Measurements from ENCODE around the gene LLGL2.
A peak's percentile ranks its signal among the peaks of the same experiment; 100 is the strongest.
"Not testable (repeated sequence)": the region's sequence is repeated elsewhere in the genome, so short reads cannot be mapped to it uniquely, and the experiment has no call there.

The LLGL2 gene

DNA sequence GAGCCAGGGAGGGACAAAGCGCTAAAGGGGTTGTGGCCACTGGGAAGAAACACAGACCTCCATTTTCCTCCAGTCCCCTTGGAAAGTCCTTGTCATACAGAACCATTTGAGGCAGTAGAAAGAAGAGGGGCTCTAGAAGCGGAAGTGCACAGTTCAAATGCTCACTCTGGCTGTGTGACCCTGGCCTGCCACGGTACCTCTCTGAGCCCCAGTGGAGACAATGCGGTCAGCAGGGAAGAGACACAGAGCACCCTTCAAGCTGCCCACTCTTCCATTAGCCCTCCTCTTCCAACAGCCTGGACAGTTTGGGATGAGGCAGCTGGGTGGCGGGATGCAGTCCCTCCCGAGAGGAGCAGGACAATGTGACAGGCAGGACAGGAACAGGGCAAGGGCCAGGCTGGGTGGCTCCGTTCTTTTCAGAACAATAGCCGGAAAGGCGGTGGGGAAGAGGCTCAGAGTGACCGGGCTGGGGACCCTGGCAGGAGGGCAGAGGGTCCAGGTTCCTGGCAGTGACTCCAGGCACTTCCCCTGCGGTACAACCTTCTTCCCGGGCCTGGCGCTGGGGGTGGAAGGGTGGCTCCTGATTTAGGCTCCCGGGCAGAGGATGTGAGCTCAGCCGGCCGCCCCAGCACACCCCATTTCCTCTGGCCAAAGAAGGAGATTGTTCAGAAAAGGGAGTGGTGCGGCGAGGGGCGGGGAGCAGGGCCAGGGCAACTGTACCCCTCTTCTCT is 15.8 kb upstream of the LLGL2 start:
- DNase-seq, result no peak

GRCh38 chr17:75511270-75511609 is 14.3 kb upstream of the LLGL2 start:
- no peak for DNase-seq

- no peak for DNase-seq
Observed at GRCh38 chr17:75511610-75512575, 13.6 kb upstream of the LLGL2 start.

DNA sequence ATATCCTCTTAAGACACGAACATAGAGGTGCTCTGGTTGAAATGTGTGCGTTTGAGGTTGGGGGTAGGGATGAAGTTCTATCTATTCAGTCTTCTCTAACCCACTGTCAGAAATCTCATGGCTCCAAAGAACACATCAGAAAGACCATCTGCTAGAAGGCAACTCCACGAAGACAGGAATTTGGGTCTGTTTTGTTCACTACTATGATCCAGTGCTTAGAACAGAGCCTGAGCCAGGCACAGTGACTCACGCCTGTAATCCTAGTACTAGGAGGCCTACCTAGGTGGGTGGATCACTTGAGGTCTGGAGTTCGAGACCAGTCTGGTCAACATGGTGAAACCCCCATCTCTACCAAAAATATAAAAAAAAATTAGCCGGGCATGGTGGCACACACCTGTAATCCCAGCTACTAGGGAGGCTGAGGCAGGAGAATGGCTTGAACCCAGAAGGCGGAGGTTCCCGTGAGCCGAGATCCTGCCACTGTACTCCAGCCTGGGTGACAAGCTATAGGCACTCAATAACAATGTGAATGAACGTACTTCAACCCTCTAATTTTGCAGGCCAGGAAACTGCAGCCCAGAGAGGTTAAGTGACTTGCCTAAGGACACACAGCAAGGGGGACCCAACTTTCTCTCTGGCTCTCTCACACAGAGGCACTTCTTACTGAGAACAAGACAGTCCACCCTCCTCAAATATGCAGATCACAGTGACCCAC is 12.4 kb upstream of the LLGL2 start:
- no peak for DNase-seq

DNA sequence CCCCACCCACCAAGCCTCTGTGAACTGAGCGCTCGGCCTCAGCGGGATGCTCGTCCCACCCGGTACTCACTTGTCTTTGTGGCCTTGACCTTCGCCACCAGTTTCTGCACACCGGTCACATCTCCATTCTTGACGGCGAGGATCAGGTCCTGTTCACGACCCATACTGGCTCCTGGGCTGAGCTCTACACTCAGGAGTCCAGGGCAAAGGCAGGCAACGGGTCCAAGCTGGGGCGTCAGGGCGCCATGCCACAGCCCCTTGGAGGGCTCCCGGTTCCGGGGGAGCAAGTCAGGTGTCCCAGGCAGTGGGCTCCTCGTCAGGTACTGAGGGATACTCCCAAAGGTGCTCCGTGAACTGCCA is 11.9 kb upstream of the LLGL2 start:
- no peak for DNase-seq

GRCh38 chr17:75514299-75514918 is 11.1 kb upstream of the LLGL2 start:
- DNase-seq, result no peak

- no peak for DNase-seq
Observed at GRCh38 chr17:75514919-75515495, 10.5 kb upstream of the LLGL2 start.

GRCh38 chr17:75515496-75516254 is 9.8 kb upstream of the LLGL2 start, which contains the start of gene CASKIN2:
CASKIN2 (minus strand) TSS chr17:75515537; CDS start chr17:75513804, 1,733 bp downstream.
- peak; percentile 96 for DNase-seq

GRCh38 chr17:75516255-75516618 is 9.3 kb upstream of the LLGL2 start, which contains the start of gene TSEN54:
TSEN54 (plus strand) TSS chr17:75516528; CDS start chr17:75516561, 33 bp downstream.
- peak; percentile 89 for DNase-seq

DNA sequence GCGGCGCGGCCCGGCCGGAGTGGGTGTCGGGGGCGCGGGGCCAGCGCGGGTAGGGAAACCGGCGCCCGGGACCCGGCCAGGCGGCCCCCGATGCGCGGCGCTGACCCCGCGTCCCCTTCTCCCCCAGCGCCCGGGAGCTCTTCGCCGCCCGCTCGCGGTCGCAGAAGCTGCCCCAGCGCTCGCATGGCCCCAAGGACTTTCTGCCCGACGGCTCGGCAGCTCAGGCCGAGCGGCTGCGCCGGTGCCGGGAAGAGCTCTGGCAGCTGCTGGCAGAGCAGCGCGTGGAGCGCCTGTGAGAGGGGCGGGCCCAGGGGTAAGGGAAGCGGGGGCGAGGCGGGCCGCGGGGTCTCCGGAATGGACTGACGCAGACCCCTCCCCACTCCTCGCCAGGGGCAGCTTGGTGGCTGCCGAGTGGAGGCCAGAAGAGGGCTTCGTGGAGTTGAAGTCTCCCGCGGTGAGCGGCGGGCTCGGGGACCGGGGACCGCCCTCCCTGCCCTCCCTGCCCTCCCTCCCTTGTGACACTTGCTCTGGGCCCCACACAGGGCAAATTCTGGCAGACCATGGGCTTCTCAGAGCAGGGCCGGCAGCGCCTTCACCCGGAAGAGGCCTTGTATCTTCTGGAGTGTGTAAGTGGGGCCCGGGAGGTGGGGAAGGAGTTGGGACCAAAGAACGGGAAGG is 8.7 kb upstream of the LLGL2 start:
- peak; percentile 32 for DNase-seq

DNA sequence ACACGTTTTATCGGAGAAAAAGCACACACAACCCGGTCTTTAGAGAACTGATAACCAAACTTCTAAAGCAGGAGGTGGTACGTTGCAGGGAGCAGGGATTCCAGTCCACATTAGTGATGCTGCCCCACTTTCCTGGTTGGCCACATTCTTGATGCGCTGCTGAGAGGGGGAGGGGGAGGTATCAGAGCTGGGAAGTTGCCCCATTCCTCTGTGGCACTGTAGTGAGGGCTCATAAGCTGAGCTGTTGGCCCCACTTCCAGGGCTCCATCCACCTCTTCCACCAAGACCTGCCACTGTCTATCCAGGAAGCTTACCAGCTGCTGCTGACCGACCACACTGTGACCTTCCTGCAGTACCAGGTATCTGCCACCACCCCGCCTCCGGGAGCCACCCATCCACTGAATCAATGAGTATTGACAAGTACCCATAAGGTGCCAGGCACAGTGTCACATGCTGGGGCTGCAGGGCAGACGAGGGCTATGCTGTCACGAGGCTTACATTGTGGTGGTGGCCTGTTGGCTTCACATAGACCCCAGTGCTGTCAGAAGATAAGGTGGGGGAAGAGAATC is 8.1 kb upstream of the LLGL2 start:
- no peak for DNase-seq

- DNase-seq, result no peak
Observed at GRCh38 chr17:75518201-75518600, 7.3 kb upstream of the LLGL2 start.

DNA sequence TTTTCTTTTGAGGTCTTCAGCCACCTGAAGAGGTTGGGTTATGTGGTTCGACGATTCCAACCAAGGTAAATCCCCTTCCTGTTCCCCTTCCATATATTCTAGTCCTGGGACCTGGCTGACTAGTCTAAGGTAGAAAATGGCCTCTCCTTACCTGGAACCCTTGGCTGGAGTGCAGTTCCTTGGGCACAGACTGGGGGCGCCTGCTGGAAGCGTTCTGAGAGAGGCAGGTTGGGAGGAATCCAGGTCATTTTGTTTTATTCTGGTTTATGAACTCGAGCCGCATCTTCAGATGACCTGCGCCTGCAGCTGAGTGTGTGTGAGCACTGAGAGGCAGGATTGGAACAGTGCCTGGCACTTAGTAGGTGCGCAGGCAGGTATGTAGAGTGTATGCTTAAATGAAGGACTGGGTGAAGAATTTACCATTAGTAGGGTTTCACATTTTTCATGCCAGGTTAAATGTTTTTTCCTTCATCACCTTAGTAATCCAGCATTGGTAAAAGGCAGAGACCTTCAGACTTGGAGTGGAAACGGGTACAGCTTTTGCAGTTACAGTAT is 6.4 kb upstream of the LLGL2 start:
- DNase-seq, result no peak

- not testable (repeated sequence) for DNase-seq
Observed at GRCh38 chr17:75520413-75520812, 5.1 kb upstream of the LLGL2 start.

DNA sequence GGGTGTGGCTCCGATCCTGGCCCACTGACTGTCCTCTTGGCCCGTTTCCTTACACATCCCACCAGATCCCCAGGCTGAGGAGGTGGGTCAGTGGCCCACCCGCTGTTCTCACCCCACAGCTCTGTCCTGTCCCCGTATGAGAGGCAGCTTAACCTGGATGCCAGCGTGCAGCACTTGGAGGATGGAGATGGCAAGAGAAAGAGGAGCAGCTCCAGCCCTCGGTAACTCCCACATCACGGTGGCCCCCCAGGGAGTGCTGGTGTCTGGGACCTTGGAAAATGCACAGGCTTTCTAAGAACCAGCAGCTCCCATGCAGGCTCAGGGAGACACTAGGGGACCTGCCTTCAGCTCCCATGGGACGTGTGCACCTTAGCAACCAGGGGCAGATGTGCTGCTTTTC is 4.2 kb upstream of the LLGL2 start:
- DNase-seq, result no peak

DNA sequence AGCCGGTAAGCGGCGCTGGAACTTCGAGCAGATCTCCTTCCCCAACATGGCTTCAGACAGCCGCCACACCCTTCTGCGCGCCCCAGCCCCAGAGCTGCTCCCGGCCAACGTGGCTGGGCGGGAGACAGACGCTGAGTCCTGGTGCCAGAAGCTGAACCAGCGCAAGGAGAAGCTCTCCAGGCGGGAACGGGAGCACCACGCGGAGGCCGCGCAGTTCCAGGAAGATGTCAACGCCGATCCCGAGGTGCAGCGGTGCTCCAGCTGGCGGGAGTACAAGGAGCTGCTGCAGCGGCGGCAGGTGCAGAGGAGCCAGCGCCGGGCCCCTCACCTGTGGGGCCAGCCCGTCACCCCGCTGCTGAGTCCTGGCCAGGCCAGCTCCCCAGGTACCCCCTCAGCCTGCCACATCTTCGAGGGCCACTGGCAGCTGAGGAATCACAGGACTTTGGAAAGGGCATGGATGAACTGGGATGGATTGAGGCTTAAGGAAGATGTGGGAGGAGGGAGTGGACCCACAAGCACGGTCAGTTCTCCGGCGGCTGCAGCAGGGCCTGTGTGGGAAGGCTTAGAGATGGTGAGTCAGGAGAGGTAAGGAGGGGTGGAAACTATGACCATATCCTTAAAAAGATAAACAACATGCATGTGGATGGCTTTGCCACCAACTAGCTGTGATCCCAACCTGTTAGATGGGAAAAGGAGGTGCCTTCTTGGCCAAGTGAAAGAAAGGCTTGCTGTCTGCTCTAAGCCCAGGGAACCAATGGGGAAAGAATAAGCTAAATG is 3.4 kb upstream of the LLGL2 start:
- no peak for DNase-seq

GRCh38 chr17:75523647-75524046 is 1.9 kb upstream of the LLGL2 start:
- no peak for DNase-seq

- no peak for DNase-seq
Observed at GRCh38 chr17:75524269-75524969, 1.1 kb upstream of the LLGL2 start.

Data from NCI-H2227 treated with DMSO at 0.1 percent for 48 hours (cell line).